GM18508 (cell line): ENCODE results near the gene COMMD8.

Experiments
- ATAC-seq: cut with Tn5 transposase; IDR thresholded peaks from one replicate; pipeline ENCODE4 v1.9.1; 2021; ENCODE audit warnings: moderate number of reproducible peaks; ENCODE audit not compliant: insufficient read depth, unreplicated experiment

The COMMD8 gene

DNA sequence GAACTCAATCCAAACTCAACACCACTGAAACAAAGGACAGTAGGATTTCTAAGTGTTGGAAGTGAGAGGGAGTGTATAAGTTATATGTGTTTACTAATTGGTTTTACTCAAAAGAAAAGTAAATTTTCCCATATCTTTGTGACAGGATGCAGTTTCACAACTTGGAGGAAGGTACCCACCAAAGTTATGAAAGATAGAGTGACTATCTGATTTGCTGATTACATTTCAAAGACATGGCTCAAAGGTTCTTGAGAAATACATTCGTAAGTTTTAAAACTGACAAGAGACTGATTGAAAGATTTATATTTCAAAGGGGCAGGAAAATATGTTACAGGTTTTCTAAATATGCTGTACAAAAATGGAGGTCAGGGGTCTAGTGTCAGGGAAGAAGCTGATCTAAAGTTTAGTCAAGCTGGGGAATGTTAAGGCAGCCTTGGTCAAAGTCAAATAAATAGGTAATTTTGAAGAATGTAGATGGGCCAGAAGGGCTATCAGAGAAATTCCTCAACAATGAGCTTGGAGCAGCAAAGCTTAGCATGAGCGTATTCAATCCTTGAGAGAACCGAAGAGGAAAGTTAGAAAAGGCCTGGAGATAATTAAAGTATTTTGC lies 9.7 kb upstream of the COMMD8 start:
- ATAC-seq = no peak

- ATAC-seq = no peak
Measured at GRCh38 chr4:47471591-47471990, 8.1 kb upstream of the COMMD8 start.

- no peak for ATAC-seq
Measured at GRCh38 chr4:47471064-47471463, 7.6 kb upstream of the COMMD8 start.

DNA sequence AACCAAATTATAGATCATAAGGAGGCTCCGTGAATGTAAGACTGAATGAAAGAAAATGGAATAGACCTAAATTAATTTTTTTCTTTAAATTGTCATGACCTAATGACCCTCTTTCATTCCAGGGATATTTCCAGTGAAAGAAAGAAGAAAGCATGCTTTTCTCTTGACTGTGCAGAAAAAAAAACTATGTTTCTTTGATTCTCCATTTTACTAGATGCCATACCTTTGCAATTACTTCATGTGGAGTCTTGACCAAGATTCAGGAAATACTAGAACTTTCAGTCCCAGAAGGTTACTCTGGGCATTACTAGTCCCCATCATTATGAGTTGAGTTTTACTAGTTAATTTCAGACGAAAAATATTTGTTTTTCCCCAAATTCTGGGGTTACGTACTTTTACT lies 6.4 kb upstream of the COMMD8 start:
- no peak for ATAC-seq

DNA sequence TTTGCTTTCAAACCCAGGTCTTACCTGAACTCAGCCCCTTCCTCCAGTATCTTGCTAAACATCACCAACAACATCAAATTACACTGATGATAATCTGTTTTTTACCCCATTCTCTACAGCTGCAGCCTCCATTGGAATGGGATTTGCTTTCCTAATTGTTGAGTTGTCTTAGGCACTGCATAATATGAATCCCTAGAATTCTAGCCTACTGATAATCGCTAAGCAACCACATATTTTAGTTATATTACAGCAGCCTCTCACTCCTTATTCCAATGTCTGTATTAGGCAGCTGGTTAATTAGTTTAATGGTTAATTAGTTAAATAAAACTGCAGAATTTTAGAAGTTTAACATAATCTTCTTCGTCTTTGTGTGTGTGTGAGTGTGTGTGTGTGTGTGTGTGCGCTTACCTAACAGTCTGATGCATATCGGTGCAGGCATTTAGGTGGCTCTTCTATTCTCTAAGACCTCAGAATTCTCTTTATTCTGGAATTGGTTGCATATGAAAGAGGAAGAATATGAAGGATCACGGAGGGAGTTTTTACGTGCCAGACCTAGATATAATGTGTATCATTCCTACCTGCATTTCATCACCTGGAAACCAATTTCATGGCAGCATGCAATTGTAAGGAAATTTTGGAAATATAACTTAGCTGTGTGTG lies 5.3 kb upstream of the COMMD8 start:
- no peak for ATAC-seq

DNA sequence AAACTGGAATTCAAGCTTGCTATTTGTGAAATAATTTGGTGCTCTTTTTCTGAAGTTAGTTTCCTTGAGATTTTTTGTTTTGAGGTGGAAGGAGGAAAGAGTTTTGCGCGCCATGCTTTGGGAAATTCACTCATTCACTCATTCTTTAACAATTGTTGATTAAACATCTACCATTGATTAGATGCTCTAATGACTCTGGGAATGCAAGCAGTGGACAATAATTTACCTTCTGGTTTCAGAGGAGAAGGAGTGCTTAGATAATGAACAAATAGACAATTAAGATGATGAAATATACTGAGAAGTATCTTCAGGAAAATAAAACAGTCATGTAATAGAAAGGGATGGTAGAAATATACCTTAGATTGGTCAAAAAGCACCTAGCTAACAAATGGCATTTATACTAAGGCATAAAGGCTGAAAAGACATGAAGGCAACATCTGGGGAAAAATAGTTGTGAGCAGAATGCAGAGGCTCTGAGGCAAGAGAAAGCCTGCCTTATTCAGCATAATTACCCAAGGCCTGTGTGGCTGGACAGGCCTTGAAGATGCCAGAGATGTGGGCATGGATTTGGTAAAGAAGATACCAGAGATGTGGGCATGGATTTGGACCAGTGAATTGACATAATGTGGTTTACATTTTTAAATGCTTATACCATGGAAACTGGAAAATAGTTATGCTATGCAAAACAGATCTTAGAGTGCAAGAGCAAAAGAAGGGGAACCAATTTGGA lies 2.7 kb upstream of the COMMD8 start:
- ATAC-seq = no peak

- ATAC-seq = peak; percentile 50
Measured at GRCh38 chr4:47465004-47465403, 1.5 kb upstream of the COMMD8 start.

- no peak for ATAC-seq
Measured at GRCh38 chr4:47462799-47463234, 685 bp downstream of the COMMD8 start.

GRCh38 chr4:47451657-47452056 lies 11.8 kb downstream of the COMMD8 start:
- no peak for ATAC-seq

DNA sequence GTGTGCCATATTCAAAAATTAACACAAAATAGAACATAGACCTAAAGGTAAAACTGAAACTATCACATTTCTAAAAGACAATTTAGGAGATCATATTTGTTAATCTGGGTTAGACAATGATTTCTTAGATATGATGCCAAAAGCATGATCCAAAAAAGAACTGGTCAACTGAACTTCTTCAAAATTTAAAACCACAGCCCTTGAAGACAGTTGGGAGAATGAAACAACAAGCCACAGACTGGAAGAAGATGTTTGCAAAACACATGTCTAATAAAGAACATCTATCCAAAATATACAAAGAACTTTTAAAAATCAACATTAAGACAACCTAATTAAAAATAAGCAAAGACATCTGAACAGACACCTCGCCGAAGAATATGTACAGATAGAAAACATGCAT lies 19.5 kb downstream of the COMMD8 start:
- ATAC-seq = no peak

GRCh38 chr4:47442980-47443379 lies 20.5 kb downstream of the COMMD8 start:
- no peak for ATAC-seq

DNA sequence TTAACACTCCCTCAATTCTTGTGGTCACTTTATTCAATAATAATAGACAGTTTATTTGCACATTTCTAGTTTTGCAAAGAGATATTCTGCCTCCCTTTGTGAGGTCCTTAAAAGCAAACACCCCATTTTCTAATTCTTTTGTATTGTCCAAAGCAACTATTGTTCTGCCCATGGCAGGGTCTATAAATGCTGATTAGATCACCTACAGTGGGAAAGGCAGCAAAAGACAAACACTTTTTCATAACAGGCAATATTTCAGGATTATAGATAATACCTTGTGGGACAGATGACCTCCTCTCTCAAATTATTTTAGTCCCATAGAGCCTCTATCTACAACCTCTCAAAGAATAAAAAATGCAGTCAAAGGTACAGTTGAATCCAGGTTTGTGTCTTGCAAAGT lies 28.6 kb downstream of the COMMD8 start:
- ATAC-seq = no peak

- ATAC-seq = no peak
Measured at GRCh38 chr4:47432749-47433148, 30.8 kb downstream of the COMMD8 start.

DNA sequence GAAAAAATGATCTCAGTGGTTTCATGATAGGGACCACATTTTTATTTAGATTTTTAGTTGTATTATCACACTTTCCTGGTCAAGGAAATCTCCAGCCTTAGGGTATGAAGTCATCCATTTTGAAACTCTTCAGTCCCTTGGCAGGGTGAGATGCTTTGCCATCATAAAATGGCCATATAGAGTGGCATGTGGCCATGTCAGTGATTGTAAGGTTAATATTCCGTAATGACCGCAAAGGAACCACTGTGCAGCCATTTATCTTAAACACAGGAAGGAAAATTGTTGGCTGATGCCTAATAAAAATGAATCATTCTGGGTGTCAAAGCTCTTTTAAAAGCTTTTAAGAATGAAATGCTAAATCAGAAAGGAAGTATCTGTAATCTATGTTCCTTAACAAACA lies 35.6 kb downstream of the COMMD8 start:
- ATAC-seq = no peak

DNA sequence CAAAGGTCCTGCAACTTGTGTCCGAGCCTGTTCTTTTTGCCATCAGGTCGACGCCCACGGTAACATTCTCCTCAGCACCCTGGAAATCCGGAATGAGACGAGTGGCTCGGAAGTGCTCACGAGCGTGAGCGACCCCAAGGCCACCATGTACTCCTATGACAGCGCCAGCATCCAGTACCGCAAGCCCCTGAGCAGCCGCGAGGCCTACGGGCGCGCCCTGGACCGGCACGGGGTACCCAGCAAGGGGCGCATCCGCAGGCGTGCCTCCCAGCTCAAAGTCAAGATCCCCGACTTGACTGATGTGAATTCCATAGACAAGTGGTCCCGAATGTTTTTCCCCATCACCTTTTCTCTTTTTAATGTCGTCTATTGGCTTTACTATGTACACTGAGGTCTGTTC lies 37.9 kb downstream of the COMMD8 start:
- ATAC-seq = no peak

DNA sequence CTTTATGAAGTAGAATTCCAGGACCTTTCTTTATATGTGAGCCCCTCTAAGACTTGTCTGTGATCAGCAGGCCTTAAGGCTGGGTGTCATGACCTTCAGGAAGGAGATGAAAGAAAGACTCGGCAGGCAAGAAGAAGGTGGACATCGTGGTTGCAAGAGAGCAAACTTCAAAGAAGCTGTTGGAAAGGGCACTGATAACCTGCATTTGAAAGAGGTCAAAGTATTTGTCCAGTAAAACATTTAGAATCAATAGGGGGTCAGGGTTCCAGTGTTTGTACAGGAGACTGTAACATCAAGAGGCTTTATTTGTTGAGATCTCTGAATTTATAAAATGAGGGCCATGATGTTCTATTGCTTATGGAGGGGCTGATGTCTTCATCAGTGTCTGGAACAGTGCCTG lies 44.2 kb downstream of the COMMD8 start:
- ATAC-seq = no peak

DNA sequence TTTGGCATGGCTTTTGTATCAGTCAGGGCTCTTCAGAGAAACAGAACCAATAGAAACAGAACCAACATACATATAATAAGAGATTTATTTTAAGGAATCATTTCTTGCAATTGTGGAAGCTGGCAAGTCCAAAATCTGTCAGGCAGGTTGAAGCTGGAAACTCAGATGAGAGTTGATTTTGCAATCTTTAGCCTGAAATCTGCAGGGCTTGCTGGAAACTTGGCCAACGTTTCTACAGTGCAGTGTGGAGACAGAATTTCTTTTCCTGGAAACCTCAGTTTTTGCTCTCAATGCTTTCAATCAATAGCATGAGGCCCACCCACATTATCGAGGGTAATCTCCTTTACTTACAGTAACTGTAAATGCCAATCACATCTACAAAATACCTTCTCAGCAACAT lies 45.4 kb downstream of the COMMD8 start:
- no peak for ATAC-seq

DNA sequence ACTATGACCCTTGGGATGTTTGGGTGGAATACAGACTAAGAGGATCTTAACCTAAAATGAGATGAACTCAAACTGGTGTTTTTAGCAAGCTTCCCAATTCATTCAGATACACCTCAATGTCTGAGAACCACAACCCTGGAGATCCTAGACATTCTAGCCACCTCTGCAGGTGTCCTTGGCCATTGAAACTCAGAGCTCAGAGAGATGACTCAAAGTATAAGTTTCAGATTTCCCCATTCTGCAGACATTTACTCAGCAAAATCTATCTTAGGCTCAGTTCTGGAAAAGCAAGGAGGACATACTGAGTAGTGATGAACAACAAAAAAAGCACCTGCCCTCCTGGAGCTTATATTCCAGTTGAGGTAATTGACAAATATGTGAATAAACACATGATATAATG lies 47.8 kb downstream of the COMMD8 start:
- no peak for ATAC-seq

DNA sequence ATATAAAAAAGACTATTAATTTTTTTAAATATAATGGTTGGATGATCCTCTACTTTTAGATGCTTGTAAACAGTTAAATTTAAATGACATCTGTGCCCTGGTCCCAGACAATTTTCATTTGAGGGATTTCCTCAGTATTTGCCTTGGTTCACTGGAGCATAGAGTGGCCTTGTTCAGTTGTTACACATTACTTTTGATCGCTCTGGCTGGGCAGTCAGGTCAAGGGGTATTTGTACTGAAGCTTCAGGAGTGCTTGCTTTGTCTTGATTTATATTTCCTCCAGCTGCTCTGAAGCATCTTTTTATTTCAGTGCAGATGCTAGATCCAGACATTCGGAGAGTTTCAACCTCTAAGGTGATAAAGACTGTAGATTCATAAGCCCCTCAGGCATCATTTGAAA lies 50.0 kb downstream of the COMMD8 start:
- ATAC-seq = no peak

DNA sequence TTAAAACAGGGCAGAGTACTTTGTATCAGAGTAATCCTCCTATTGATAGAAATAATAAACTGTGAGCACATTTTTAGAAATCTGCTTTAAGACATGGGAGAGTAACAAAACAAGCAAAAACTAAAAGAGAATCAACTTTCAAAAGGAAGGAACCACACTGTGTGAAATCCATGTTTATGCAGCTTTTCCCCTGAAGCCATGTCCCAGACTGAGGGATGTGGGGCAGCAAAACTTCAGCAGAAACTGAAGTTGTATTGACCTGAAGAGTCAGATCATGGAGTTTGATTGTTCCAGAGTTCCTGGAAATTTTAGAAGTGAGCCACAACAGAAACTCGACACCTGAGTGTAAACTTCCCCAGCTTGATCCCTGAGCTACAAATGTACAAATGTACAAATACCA lies 53.2 kb downstream of the COMMD8 start:
- ATAC-seq = no peak

DNA sequence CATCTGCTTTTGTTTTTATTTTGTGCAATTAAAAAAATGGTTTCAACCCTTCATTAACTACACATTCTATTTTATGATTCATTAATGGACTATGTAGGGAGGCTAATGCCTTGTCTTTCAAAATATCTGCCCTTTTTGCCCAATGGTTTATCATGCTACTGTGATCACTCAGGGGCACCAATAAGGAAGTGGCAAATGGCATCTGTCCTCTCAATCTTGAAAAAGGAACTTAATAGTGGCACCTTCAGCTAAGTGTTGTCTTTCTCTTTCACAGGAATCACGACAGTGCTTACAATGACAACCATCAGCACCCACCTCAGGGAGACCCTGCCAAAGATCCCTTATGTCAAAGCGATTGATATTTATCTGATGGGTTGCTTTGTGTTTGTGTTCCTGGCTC lies 57.1 kb downstream of the COMMD8 start:
- ATAC-seq = no peak
